Breast epithelium (tissue), 3 donors: ENCODE data around the gene GFRA1.

Source experiments
- POLR2A ChIP-seq: fragments of 450-650 bp; IDR thresholded peaks from one replicate; pipeline ENCODE4 v1.6.1; 2016; ENCODE audit warnings: antibody characterized with exemption, mild to moderate bottlenecking, moderate library complexity
- POLR2AphosphoS5 ChIP-seq, 3 donors: sonication (generic); formaldehyde crosslinking; IDR thresholded peaks; one replicate each; pipeline ENCODE4 v1.6.1; 2017; ENCODE audit warnings: antibody characterized with exemption in 3 of 3
- TF ChIP-seq, protein P1 (sequence below), 3 donors: fragments of 450-650 bp; IDR thresholded peaks; one replicate each; pipeline ENCODE4 v1.5.1; 2016 to 2017; ENCODE audit warnings: antibody characterized with exemption in 3 of 3, mild to moderate bottlenecking in 3 of 3, moderate library complexity in 3 of 3

DNA sequence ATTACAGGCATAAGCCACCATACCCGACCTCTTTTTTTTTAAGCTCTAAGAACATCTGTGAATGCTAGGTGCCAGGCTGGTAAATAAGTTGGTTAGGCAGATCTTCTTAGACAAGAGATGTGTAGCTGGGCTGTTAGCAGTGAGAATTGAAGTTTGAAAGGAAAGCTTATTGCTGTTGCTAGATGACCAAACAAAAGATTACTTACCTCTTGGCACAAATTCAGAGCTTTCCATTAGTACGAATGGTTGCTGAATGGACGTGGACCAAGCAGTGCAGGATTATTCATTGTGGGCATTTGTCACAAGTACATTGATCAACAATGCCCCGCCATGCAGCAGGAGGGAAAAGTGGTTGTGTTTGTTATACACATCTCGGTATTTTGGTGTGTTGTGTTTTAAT lies 131.2 kb downstream of the GFRA1 start:
- TF ChIP-seq, protein P1, sequence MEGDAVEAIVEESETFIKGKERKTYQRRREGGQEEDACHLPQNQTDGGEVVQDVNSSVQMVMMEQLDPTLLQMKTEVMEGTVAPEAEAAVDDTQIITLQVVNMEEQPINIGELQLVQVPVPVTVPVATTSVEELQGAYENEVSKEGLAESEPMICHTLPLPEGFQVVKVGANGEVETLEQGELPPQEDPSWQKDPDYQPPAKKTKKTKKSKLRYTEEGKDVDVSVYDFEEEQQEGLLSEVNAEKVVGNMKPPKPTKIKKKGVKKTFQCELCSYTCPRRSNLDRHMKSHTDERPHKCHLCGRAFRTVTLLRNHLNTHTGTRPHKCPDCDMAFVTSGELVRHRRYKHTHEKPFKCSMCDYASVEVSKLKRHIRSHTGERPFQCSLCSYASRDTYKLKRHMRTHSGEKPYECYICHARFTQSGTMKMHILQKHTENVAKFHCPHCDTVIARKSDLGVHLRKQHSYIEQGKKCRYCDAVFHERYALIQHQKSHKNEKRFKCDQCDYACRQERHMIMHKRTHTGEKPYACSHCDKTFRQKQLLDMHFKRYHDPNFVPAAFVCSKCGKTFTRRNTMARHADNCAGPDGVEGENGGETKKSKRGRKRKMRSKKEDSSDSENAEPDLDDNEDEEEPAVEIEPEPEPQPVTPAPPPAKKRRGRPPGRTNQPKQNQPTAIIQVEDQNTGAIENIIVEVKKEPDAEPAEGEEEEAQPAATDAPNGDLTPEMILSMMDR (IDR thresholded peaks at IDR 0.05), result no peak
- no peak for TF ChIP-seq POLR2A
- no peak for TF ChIP-seq POLR2AphosphoS5 (IDR thresholded peaks at IDR 0.05)
